Activated B cell treated with CpG ODN at 0.5 μM for 24 hours (primary cell): ENCODE measurements around the gene LYPLA2. TPM values are rescaled to one million over a fixed set of nuclear protein-coding genes. Genes with fewer than 3 reads are reported as not detected.
A peak's percentile ranks its signal among the peaks of the same experiment; 100 is the strongest.

Experiments
- ATAC-seq: fragments of 200-7000 bp; cut with Tn5 transposase; one replicate; pipeline ENCODE4 v1.10.0; 2021; ENCODE audit warnings: low read depth, mild to moderate bottlenecking, moderate library complexity
- CTCF ChIA-PET: fragments of 350-600 bp; sonication (Branson Sonifier 250); formaldehyde crosslinking; loops from one replicate; lab custom pipeline; 2021; ENCODE audit warnings: antibody characterized with exemption; lab: Charles Lee
- POLR2A ChIA-PET: fragments of 350-600 bp; sonication (Branson Sonifier 250); formaldehyde crosslinking; loops from one replicate; lab custom pipeline; 2021; ENCODE audit warnings: antibody characterized with exemption; lab: Charles Lee
- DNase-seq: peaks from one replicate; pipeline ENCODE4 v3.0.0; 2022
- H3K27ac Mint-ChIP-seq: one replicate; pipeline ENCODE4 v1.8.0; 2020; ENCODE audit warnings: mixed read lengths
- H3K27me3 Mint-ChIP-seq: one replicate; pipeline ENCODE4 v1.8.0; 2021; ENCODE audit warnings: mixed read lengths
- H3K36me3 Mint-ChIP-seq: one replicate; pipeline ENCODE4 v1.8.0; 2021; ENCODE audit warnings: low read depth, mixed read lengths
- H3K4me1 Mint-ChIP-seq: one replicate; pipeline ENCODE4 v1.8.0; 2021; ENCODE audit warnings: mixed read lengths
- H3K4me3 Mint-ChIP-seq: one replicate; pipeline ENCODE4 v1.8.0; 2020; ENCODE audit warnings: mild to moderate bottlenecking, mixed read lengths
- H3K9me3 Mint-ChIP-seq: one replicate; pipeline ENCODE4 v1.8.0; 2020; ENCODE audit warnings: mixed read lengths
- CTCF ChIP-seq: fragments of 200-600 bp; IDR thresholded peaks from one replicate; pipeline ENCODE4 v1.8.0; 2022; ENCODE audit warnings: antibody characterized with exemption, mild to moderate bottlenecking
- intact Hi-C: fragments of 100-400 bp; cut with micrococcal nuclease; formaldehyde crosslinking; loops from one replicate; pipeline ENCODE4 v1.15.1; 2024
- total RNA-seq: library from RNA; stranded (reverse); gene quantifications from 2 replicates; pipeline ENCODE4 v1.2.3, GENCODE V29; 2022

The LYPLA2 gene
- total RNA-seq, 1 donor from 2014 or later = 81.6 TPM

- H3K9me3 Mint-ChIP-seq = no peaks in the 10 kb centered on the region
- intact Hi-C loops = loop anchor here (1.0 kb wide), 7 partner anchors 29 to 219 kb away; partner anchors contain the start of genes FUCA1, PNRC2 and SRSF10
- H3K27ac Mint-ChIP-seq = peak overlapping the region; percentile 74
- TF ChIP-seq CTCF = no peak
- no peak overlapping the region for H3K4me3 Mint-ChIP-seq
- peaks cover 25% of the 10 kb centered on the region for H3K4me1 Mint-ChIP-seq
- DNase-seq (peak; percentile 69), ATAC-seq (peak; percentile 89)
- no peaks in the 10 kb centered on the region for H3K27me3 Mint-ChIP-seq
- POLR2A ChIA-PET = interaction anchor here (0.6 to 4.0 kb wide), 15 partner anchors 9 to 430 kb away, joined by 3 to 44 read pairs (median 8); partner anchors contain the start of genes CNR2, GALE, HMGCL and PNRC2
- H3K36me3 Mint-ChIP-seq = peaks cover 41% of the 10 kb centered on the region
- CTCF ChIA-PET = interaction anchor here (0.9 to 5.6 kb wide), 28 partner anchors 8 to 583 kb away, joined by 3 to 188 read pairs (median 8); partner anchors contain the start of genes CNR2, FUCA1, HMGCL and PITHD1
These were observed 18.8 kb downstream of the LYPLA2 start for GRCh38 chr1:23809751-23810171.

- peak; percentile 86 for ATAC-seq
- Mint-ChIP-seq H3K4me3 (no peak overlapping the region), H3K9me3 (no peaks in the 10 kb centered on the region), H3K36me3 (peaks cover 38% of the 10 kb centered on the region), H3K27ac (peak overlapping the region; percentile 47), H3K27me3 (no peaks in the 10 kb centered on the region), H3K4me1 (peaks cover 25% of the 10 kb centered on the region)
- intact Hi-C loops = loop anchor here (1.0 kb wide), 1 partner anchor 14 kb away; the partner anchor contains the start of gene HMGCL
- CTCF ChIA-PET = interaction anchor here (0.7 to 5.6 kb wide), 32 partner anchors 9 to 582 kb away, joined by 3 to 188 read pairs (median 5); partner anchors contain the start of genes CNR2, FUCA1, HMGCL and LYPLA2
- POLR2A ChIA-PET = interaction anchor here (0.7 to 4.0 kb wide), 11 partner anchors 10 to 380 kb away, joined by 3 to 44 read pairs (median 18); partner anchors contain the start of genes CNR2, GALE, HMGCL and PNRC2
- peak; percentile 47 for DNase-seq
- peak; percentile 78 for TF ChIP-seq CTCF
These were observed 20.0 kb downstream of the LYPLA2 start for GRCh38 chr1:23810818-23811540.

- H3K27ac Mint-ChIP-seq = no peak overlapping the region
These were observed 23.1 kb downstream of the LYPLA2 start for GRCh38 chr1:23814016-23814415.

GRCh38 chr1:23816361-23816760 lies 25.4 kb downstream of the LYPLA2 start:
- TF ChIP-seq CTCF = no peak
- Mint-ChIP-seq H3K27ac (no peak overlapping the region), H3K36me3 (peaks cover 56% of the 10 kb centered on the region), H3K9me3 (no peaks in the 10 kb centered on the region), H3K27me3 (no peaks in the 10 kb centered on the region), H3K4me1 (peaks cover 6% of the 10 kb centered on the region), H3K4me3 (no peak overlapping the region)
- CTCF ChIA-PET = interaction anchor here (3.5 kb wide), 1 partner anchor 100 kb away, joined by 13 read pairs; no protein-coding TSS in a partner anchor
- intact Hi-C loops = no loop called here
- ATAC-seq (no peak), DNase-seq (no peak)
- POLR2A ChIA-PET = interaction anchor here (0.7 to 0.8 kb wide), 3 partner anchors 9 to 96 kb away, joined by 3 read pairs; partner anchors contain the start of genes GALE and HMGCL

More at GRCh38 chr1:23814016-23814415, 23.1 kb downstream of the LYPLA2 start:
- H3K27me3 Mint-ChIP-seq = no peaks in the 10 kb centered on the region
- peaks cover 55% of the 10 kb centered on the region for H3K36me3 Mint-ChIP-seq
- ChIA-PET CTCF (interaction anchor here (0.9 to 5.6 kb wide), 2 partner anchors 102 to 578 kb away, joined by 4 to 188 read pairs; partner anchors contain the start of gene CNR2), POLR2A (interaction anchor here (1.2 kb wide), 1 partner anchor 23 kb away, joined by 3 read pairs; the partner anchor contains the start of gene LYPLA2)
- H3K9me3 Mint-ChIP-seq = no peaks in the 10 kb centered on the region
- H3K4me3 Mint-ChIP-seq = no peak overlapping the region
- DNase-seq (no peak), ATAC-seq (no peak)
- H3K4me1 Mint-ChIP-seq = peaks cover 25% of the 10 kb centered on the region
- intact Hi-C loops = no loop called here
- no peak for TF ChIP-seq CTCF
